HG02610 (cell line): ENCODE measurements around the gene KCNJ6.

Source experiments
- ATAC-seq: cut with Tn5 transposase; IDR thresholded peaks from one replicate; pipeline ENCODE4 v1.9.1; 2021; ENCODE audit warnings: mild to moderate bottlenecking, moderate library complexity; ENCODE audit not compliant: unreplicated experiment

The KCNJ6 gene

GRCh38 chr21:37868446-37869295, 47.6 kb downstream of the KCNJ6 start:
- ATAC-seq = no peak

GRCh38 chr21:37866027-37866426, 50.2 kb downstream of the KCNJ6 start:
- no peak for ATAC-seq

GRCh38 chr21:37865156-37865555, 51.1 kb downstream of the KCNJ6 start:
- no peak for ATAC-seq

GRCh38 chr21:37863842-37864241, 52.4 kb downstream of the KCNJ6 start:
- no peak for ATAC-seq

GRCh38 chr21:37862536-37862935, 53.7 kb downstream of the KCNJ6 start:
- ATAC-seq = no peak

GRCh38 chr21:37861561-37861960, 54.7 kb downstream of the KCNJ6 start:
- no peak for ATAC-seq

GRCh38 chr21:37860416-37860815, 55.8 kb downstream of the KCNJ6 start:
- no peak for ATAC-seq

- no peak for ATAC-seq
Measured at GRCh38 chr21:37855647-37856625, 60.3 kb downstream of the KCNJ6 start.

- no peak for ATAC-seq
Measured at GRCh38 chr21:37855271-37855646, 61.0 kb downstream of the KCNJ6 start.

- no peak for ATAC-seq
Measured at GRCh38 chr21:37849506-37850102, 66.7 kb downstream of the KCNJ6 start.

GRCh38 chr21:37848721-37849490, 67.4 kb downstream of the KCNJ6 start:
- ATAC-seq = no peak

- ATAC-seq = no peak
Measured at GRCh38 chr21:37845535-37845934, 70.7 kb downstream of the KCNJ6 start.

GRCh38 chr21:37843191-37843590, 73.1 kb downstream of the KCNJ6 start:
- no peak for ATAC-seq

GRCh38 chr21:37842163-37842919, 73.9 kb downstream of the KCNJ6 start:
- no peak for ATAC-seq

- ATAC-seq = no peak
Measured at GRCh38 chr21:37837381-37837780, 78.9 kb downstream of the KCNJ6 start.

- no peak for ATAC-seq
Measured at GRCh38 chr21:37835481-37835880, 80.8 kb downstream of the KCNJ6 start.

GRCh38 chr21:37833301-37833700, 83.0 kb downstream of the KCNJ6 start:
- ATAC-seq = no peak

- no peak for ATAC-seq
Measured at GRCh38 chr21:37829447-37829846, 86.8 kb downstream of the KCNJ6 start.

- ATAC-seq = no peak
Measured at GRCh38 chr21:37828991-37829390, 87.3 kb downstream of the KCNJ6 start.

GRCh38 chr21:37828556-37828955, 87.7 kb downstream of the KCNJ6 start:
- ATAC-seq = no peak
